AG04450 (cell line): ENCODE measurements around the gene HIKESHI. TPM values are rescaled to one million over a fixed set of nuclear protein-coding genes. Genes with fewer than 3 reads are reported as not detected.

ENCODE experiments used
- CTCF ChIA-PET: fragments of 300-600, 350-600 bp; formaldehyde crosslinking; extraction: SDS; loops from one replicate; lab custom pipeline; 2022; ENCODE audit warnings: antibody characterized with exemption, inconsistent platforms; lab: Charles Lee
- POLR2A ChIA-PET: fragments of 350-600 bp; formaldehyde crosslinking; extraction: SDS; loops from one replicate; lab custom pipeline; 2021; ENCODE audit warnings: antibody characterized with exemption, inconsistent platforms; lab: Yijun Ruan, JAX
- DNase-seq: peaks from one replicate; pipeline ENCODE4 v3.0.0-alpha.2; 2011; ENCODE audit warnings: low read depth, low spot score
- H3K27ac ChIP-seq: one replicate; pipeline ENCODE4 v1.5.1; 2012; ENCODE audit warnings: low read depth, low read length, control low read depth
- H3K27me3 ChIP-seq: one replicate; pipeline ENCODE4 v1.6.0; 2012; ENCODE audit warnings: low read length; ENCODE audit not compliant: control insufficient read depth, insufficient read depth
- H3K4me3 ChIP-seq: 2 replicates; pipeline ENCODE4 v1.5.1; 2011; ENCODE audit warnings: mild to moderate bottlenecking, low read depth, low read length, control low read depth
- H3K9me3 ChIP-seq: 2 replicates; pipeline ENCODE4 v1.5.1; 2012; ENCODE audit warnings: low read length; ENCODE audit not compliant: control insufficient read depth, insufficient read depth
- polyA plus RNA-seq: library from polyadenylated mRNA; depleted of rRNA; stranded (reverse); fragments of >200 nt; gene quantifications from 2 replicates; pipeline ENCODE4 v1.2.3, GENCODE V29; 2011
- TF ChIP-seq, protein P1 (sequence below): IDR thresholded peaks from 2 replicates; pipeline ENCODE4 v1.5.1; 2011; ENCODE audit warnings: low read depth, low read length, control low read depth, inconsistent platforms

The HIKESHI gene
- polyA plus RNA-seq, 1 experiment = 129 TPM

DNA sequence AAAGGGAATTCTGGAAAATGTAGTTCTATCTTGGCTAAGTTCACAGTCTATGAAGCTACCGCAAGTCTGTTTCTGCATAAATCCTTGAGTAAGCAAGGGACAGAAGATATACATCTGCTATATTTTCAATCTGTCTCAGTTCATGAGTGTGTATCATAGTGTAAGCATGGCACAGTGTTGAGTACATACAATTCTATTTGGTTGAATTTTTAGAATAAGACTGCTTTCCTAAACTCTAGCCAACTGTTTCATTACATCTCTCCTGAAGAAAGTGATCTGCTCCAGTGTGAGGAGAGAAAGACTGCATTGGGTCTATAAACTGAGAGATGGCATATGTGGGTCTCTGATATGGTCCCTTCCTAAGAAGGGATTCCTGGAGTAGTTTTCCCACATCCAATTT, 70.0 kb downstream of the HIKESHI start:
- DNase-seq = no peak
- Histone ChIP-seq H3K9me3 (peaks cover 9% of the 10 kb centered on the region), H3K27ac (no peak overlapping the region), H3K4me3 (no peak overlapping the region), H3K27me3 (no peaks in the 10 kb centered on the region)
- ChIA-PET CTCF (interaction anchor here (1.9 kb wide), 1 partner anchor 12 kb away, joined by 4 read pairs; no protein-coding TSS in a partner anchor), POLR2A (no interaction called here)
- TF ChIP-seq, protein P1, sequence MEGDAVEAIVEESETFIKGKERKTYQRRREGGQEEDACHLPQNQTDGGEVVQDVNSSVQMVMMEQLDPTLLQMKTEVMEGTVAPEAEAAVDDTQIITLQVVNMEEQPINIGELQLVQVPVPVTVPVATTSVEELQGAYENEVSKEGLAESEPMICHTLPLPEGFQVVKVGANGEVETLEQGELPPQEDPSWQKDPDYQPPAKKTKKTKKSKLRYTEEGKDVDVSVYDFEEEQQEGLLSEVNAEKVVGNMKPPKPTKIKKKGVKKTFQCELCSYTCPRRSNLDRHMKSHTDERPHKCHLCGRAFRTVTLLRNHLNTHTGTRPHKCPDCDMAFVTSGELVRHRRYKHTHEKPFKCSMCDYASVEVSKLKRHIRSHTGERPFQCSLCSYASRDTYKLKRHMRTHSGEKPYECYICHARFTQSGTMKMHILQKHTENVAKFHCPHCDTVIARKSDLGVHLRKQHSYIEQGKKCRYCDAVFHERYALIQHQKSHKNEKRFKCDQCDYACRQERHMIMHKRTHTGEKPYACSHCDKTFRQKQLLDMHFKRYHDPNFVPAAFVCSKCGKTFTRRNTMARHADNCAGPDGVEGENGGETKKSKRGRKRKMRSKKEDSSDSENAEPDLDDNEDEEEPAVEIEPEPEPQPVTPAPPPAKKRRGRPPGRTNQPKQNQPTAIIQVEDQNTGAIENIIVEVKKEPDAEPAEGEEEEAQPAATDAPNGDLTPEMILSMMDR = no peak

DNA sequence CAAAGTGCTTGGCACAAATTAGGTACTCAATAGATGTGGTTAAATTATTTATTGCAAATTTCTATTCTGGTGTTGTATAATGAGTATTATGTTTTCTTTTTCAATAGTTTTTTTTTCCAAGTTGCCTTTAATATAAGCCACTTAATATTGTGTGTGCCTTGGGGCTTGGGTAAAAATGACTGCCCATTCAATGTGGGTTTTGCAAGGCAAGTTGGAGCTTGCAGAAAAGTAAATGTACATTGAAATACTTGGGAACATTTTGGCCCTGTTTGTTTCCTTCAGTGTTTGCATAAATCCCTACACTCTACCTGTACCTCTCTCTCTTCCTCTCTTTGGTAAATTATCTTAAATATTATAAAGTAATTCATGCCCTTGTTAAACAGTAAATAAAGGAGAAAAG, 70.5 kb downstream of the HIKESHI start:
- H3K4me3 ChIP-seq = no peak overlapping the region
- TF ChIP-seq, protein P1 = no peak
- H3K9me3 ChIP-seq = peaks cover 9% of the 10 kb centered on the region
- ChIA-PET CTCF (interaction anchor here (1.0 to 1.9 kb wide), 2 partner anchors 12 kb away, joined by 3 to 4 read pairs; no protein-coding TSS in a partner anchor), POLR2A (no interaction called here)
- no peak for DNase-seq
- H3K27me3 ChIP-seq = no peaks in the 10 kb centered on the region
- no peak overlapping the region for H3K27ac ChIP-seq

DNA sequence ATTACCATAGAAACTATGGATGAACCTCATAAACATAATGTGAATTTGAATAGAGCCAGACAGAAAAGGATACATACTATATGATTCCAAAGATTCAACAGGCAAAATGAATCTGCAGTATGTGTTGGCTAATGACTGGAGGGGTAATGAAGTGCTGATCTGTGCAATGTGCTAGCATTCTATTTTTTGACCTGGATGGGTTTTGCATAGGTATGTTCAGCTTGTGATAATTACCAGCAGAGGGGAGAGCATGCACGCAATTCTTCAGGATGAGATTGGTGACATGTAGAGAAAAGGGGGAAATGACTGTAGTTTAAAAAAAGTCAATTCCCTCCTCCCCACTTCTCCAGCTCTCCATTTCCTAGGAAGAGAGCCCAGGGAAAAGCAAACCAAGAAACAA, 72.0 kb downstream of the HIKESHI start:
- no peaks in the 10 kb centered on the region for H3K27me3 ChIP-seq
- ChIA-PET POLR2A (no interaction called here), CTCF (interaction anchor here (1.1 kb wide), 1 partner anchor 12 kb away, joined by 4 read pairs; no protein-coding TSS in a partner anchor)
- no peak overlapping the region for H3K4me3 ChIP-seq
- DNase-seq = no peak
- H3K9me3 ChIP-seq = peaks cover 9% of the 10 kb centered on the region
- TF ChIP-seq, protein P1 = no peak
- H3K27ac ChIP-seq = no peak overlapping the region

DNA sequence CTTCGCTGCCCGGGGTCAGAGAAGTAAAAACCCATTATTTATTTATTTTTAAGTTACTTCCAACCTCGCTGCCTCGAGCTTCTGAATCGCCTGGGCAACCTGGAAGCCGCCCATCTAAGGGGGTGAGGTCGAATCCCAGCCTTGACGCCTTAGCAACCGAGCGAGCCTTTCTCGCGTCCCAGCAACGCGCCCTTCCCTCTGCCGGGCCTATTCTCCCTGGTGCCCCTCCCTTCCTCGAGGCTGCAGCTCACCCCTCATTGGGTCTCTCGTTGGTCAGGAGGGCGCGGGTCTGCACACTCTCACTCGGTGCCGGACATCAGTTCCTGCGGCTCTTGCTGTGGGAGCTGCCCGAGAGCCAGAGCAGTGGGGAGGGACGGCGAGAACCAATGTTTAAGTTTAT, 72.5 kb downstream of the HIKESHI start, which contains the start of gene CCDC81:
Gene CCDC81 (plus strand): TSS at position 302 of the 400 bp plus-strand sequence. CDS start 277 bp downstream, outside the sequence.
- TF ChIP-seq, protein P1 = no peak
- ChIA-PET CTCF (interaction anchor here (1.1 kb wide), 1 partner anchor 12 kb away, joined by 4 read pairs; no protein-coding TSS in a partner anchor), POLR2A (no interaction called here)
- peaks cover 9% of the 10 kb centered on the region for H3K9me3 ChIP-seq
- no peak within 1 kb of the TSS for H3K27ac ChIP-seq
- H3K27me3 ChIP-seq = no peaks in the 10 kb centered on the region
- no peak for DNase-seq
- peak within 1 kb of the TSS; percentile 20 for H3K4me3 ChIP-seq

DNA sequence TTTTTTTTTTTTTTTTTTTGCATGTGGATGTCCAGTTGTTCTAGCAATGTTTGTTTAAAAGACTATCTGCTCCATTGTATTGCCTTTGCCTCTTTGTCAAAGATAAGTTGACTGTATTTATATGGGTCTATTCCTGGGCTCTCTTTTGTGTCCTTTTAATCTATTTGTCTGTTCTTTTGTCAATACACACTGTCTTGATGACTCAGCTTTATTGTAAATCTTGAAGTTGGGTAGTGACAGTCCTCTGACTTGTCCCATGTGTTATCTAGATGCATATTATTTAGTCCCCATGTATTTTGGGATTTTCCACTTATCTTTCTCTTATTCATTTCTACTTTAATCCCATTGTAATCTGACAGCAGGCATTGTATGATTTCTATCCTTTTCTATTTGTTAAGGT, 75.9 kb downstream of the HIKESHI start:
- Histone ChIP-seq H3K27ac (no peak overlapping the region), H3K4me3 (no peak overlapping the region), H3K27me3 (no peaks in the 10 kb centered on the region), H3K9me3 (no peaks in the 10 kb centered on the region; the same call in 1 of the 2 replicates)
- no peak for DNase-seq
- TF ChIP-seq, protein P1 = no peak
- ChIA-PET POLR2A (no interaction called here), CTCF (no interaction called here)
